NCI-H146 treated with DMSO at 0.1 percent for 48 hours (cell line): ENCODE data around the gene TXK.

Source experiments
- DNase-seq: peaks from one replicate; lab custom pipeline; 2025; ENCODE audit not compliant: unreplicated experiment; lab: John Stamatoyannopoulos, UW

TXK gene

GRCh38 chr4:48108309-48109073 is 25.6 kb downstream of the TXK start:
- DNase-seq = no peak

DNA sequence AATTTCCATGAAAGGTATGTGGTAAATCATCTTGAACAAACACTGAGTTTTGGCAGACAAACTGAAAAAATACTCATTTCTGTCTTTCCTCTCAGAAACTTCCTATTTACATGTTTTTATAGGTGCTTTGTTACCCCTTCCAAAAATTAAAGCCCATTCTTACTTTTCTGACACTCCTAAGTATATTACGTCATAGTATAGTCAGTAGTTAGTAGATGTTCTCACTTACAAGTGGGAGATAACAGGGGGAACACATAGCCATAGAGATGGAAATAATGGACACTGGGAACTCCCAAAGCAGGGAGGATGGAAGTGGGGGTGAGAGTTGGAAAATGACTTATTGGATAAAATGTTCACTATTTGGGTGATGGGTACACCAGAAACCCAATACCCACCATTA is 28.8 kb downstream of the TXK start:
- DNase-seq = no peak

DNA sequence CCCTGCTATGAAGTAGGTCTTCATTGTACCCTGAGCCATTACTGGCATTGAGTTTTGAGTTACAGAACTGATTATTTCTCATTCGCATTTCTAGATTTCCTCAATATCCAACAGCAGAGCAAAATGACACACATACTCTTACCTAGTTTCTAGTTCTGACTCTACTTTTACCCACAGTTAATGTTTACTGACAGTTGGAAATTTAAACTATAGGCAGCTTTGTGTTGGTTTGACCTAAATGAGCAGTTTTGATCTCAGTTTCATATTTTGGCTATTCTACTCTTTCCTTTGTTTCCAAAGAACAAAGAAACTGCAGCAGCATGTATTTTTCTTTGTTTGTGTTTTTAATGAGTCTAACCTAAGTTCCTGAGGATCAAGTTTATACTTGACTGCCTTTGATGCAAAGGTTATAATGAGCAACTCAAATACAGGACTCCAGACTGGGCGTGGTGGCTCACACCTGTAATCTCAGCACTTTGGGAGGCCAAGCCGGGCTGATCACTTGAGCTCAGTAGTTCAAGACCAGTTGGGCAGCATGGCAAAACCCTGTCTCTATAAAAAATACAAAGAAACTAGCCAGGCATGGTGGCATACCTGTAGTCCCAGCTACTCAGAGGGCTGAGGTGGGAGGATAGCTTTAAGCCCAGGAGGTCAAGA is 30.4 kb downstream of the TXK start:
- no peak for DNase-seq

- DNase-seq = no peak
Measured at GRCh38 chr4:48102303-48102702, 31.7 kb downstream of the TXK start.

DNA sequence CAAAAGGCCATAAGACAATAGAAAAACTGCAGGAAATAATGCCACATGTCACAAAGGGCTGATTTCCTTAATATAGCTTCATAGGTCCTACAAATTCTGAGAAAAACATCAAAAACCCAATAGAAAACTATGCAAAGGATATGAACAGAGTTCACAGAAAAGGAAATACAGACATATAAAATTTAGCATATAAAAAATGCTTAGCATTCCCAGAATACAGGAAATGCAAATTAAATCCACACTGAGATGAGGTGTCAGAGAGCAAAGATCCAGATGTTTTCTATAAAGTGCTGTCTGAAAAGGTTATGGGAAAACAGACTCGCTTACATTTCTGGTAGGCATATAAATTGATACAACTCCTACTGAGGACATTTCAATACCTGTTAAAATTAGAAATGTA is 33.8 kb downstream of the TXK start:
- DNase-seq = no peak

DNA sequence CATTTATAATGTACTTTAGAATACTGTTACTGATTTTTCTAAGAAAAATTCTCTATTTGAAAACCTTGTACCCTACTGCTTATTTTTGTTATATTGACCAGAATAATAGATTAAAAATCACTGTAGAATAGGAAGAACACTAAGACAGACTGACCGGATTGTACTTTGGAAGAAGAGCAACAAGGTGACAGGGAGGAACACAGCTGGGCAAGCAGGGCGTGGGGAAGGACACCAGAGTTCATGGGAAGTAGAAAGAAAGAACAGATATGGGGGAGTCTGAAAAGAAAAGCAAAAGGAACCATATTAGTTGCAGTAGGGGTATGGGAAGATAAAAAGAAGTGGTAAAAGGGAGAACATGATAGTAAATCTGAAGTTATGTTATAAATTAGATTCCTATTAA is 38.6 kb downstream of the TXK start:
- DNase-seq = no peak

DNA sequence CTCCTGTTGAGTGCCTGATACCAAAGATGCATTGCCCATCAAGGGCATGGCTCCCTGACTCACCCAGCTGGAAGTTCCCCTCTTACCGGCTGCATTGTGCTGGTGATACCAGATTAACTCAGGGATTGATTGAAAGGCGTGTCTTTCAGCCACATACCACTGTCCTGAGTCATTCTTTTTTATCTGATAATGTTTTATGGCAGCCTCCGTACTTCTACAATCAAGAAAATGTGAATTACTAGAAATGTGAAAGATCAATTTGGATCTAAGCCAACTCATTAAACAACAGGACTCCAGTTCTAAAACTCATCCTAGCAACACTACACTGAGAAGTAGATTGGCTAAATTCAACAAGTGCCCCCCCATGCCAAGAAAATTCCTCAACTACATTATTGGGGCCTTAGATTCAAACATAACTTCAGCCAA is 40.0 kb downstream of the TXK start:
- no peak for DNase-seq

DNA sequence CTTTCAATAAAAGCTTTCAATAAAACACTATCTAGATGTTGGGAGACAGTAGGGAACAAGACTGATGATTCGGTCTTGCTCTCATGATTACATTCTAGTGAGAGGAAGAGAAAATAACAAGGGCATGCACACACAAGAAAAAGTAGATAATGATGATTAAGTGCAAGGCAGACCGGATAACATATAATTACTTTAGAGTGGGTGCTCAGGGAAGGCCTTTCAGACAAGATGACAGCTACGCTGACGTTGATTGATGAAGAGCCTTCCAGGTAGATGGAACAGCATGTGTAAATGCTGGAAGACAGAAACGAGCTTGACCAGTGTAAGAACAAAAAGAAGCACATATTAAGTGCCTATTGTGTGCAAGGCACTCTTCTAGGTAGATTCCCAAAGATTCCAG is 43.4 kb downstream of the TXK start:
- DNase-seq = peak; percentile 73

- DNase-seq = no peak
Measured at GRCh38 chr4:48085821-48086589, 48.0 kb downstream of the TXK start.

DNA sequence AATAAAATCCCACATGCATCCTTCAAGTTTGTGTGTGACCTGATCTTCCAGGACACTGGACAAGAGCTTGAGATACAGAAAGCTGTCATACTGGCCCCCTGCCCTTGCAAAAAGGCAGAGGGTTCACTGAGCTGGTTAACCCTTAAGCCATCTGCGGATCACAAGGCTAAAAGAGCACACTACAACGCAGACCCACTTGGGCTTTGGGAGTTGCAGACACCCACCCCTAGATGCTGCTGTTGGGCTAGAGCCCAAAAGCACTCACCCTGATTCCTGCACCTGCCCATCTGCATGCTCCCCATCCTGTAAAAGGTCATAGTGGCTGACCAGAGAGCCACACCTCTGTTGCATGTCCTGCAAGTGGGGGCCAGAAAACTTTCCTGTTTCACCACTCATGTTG is 51.1 kb downstream of the TXK start:
- no peak for DNase-seq

GRCh38 chr4:48081196-48081595 is 52.9 kb downstream of the TXK start:
- DNase-seq = no peak

- DNase-seq = peak; percentile 16
Measured at GRCh38 chr4:48079972-48080391, 54.1 kb downstream of the TXK start.

DNA sequence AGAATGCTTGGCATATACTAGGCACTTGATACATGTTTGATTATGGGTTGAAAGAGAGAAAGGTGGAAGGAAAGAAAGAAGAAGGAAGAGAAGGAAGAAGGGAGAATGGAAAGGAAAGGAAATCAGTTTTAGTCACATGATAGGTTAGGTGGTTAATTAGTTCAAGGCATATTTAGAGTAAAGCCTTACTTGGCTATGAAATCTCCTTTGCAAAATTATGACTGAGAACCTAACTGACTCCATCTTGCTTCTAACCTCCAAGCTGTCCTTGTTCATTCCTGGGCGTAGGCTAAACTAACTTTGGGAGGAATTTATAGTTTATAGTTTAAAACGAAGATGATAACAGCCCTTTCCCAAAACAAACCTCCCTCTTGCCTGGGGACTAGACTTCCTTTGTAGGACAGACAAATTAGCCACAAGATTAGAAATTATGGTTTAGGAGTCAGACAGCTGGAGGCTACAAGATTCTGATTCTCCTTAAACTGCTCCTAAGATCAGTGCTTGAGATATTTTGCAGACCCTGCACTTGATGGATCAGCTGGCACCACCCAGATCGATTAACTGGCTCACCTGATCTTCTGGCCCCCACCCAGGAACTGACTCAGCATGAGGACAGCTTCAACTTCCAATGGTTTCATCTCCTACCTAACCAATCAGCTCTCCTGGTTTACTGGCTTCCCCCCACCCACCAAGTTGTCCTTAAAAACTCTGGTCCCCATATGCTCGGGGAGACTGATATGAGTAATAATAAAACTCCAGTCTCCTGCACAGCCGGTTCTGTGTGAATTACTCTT is 55.0 kb downstream of the TXK start:
- no peak for DNase-seq

DNA sequence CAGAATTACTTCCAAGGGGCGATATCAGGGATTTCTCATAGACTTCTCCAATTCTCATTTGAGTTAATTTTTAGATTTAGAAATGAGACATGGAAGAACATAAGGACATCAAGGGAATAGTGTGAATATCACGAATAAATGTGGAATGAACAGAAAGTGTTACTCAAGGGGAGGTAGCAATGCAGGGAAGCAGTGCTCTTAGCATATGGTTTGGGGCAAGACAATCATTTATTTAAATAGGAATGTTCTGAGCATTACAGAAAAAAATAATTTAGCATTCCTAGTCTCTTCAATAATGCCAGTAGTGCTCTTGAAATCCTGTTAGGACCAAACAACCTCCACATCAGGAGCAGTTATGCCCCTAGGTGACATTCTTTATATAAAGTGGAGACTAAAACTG is 55.6 kb downstream of the TXK start:
- no peak for DNase-seq

GRCh38 chr4:48074657-48075056 is 59.4 kb downstream of the TXK start:
- no peak for DNase-seq

DNA sequence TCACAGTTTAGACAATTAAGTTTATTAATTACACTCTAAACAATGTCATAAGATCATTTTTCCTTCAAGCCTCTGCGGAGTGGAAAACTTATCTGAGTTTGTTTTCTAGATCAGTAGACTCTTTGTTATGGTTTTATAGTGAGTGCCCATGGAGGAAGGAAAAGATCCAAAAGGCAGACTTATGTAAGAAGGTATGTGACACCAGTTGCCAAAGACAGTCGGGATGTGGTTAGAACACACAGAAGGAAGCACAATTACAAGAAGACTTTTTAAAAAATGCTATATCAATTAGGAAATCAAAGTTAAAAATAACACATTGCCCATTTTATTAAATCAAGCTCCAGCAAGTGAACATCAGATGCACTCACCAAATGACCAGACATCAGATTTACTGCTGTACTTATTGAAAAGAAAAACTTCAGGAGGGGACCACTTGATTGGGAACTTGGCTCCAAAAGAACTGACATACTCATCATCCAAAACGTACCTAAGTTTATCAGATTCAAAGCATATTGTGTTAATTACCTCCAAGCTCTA is 60.4 kb downstream of the TXK start:
- no peak for DNase-seq

DNA sequence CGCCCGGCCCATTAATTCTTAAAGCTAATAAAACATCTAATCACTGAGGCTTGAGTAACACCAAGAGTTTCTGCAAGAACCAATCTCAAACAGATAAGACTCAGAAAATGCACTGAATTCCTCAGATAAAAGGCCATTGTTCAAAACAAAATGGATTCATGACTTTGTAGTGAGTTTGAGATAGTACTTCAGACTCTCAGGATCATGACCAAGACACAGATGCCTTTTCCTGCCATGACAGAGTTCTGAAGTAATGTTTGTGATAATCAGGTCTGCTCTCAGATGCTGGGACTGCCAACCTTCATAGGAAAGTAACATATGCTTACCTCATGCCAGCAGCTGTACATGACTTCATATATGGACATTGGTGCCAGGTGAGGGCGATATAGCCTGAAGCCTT is 62.9 kb downstream of the TXK start:
- DNase-seq = no peak

GRCh38 chr4:48069026-48069425 is 65.0 kb downstream of the TXK start:
- DNase-seq = no peak

DNA sequence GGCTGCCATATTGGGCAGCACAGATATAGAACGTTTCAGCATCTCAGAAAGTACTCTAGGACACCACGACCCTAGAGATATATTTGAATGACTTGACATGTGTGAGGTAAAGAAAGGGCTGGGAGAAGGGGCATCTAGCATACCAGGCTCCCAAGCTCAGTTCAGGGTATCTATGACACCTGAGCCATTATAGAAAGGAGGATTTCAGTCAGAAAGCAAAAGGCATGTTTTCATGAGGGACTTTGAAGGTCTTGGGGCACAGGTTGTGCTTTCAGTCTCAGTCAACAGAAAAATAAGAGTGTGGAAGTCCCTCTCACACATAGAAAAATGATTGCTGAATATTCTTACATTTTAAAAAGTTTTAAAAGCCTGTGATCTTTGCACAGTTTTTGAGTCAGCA is 65.9 kb downstream of the TXK start:
- DNase-seq = no peak

GRCh38 chr4:48067536-48067935 is 66.5 kb downstream of the TXK start:
- no peak for DNase-seq

DNA sequence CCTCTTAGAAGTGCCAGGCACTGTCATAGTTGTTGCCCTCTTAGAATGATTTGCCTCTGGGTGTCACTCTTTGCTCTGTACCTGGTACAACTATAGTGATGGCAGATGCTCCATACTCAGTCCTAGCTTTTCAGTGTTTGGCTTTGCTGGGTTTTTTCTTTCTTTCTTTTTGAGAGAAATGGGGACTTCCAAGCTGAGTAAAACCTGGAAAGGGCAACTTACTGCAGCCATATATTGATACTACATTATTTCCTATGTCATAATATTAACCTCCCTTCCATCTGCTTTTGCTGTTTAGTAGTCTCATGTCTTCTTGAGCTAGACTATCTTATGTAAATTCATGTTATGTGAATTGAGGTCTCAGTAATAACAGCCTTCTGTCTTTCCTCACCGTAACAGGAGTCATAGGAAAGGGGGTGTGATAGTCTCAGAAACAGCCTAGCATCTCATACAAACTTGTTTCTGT is 68.4 kb downstream of the TXK start:
- DNase-seq = no peak
